NCI-H1105 (cell line): Measurements from ENCODE around the gene RPL39L.

ENCODE experiments used
- DNase-seq: peaks from one replicate; lab custom pipeline; 2025; lab: John Stamatoyannopoulos, UW

Gene RPL39L

GRCh38 chr3:187093320-187093719 lies 46.0 kb downstream of the RPL39L start:
- DNase-seq = no peak

DNA sequence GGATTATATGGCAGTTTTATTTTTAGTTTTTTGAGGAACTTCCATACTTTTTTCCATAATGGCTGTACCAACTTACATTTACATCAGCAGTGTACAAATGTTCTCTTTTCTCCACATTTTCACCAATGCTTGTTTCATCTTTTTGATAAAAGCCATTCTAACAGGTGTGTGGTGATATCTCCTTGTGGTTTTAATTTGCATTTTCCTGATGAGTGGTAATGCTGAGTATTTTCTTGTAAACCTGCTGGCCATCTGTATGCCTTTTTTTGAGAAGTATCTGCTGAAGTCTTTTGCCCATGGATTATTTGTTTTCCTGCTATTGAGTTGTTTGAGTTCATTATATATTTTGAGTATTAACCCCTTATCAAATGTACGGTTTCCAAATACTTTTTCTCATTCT lies 50.6 kb downstream of the RPL39L start:
- DNase-seq = no peak

DNA sequence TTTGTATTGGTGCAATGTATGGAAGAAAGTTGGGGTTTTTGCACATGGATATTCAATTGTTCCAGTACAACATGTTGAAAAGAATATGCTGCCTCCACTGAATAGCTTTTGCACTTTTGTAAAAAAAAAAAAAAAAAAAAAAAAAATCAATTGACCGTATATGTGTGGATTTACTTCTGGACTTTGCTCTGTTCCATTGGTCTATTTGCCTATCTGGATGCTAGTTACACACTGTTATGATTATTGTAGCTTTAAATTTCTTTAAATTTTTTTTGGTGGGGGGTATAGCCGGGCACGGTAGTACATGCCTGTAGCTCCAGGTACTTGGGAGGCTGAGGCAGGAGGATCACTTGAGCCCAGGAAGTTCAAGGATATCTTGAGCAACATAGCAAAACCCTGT lies 52.5 kb downstream of the RPL39L start:
- no peak for DNase-seq

GRCh38 chr3:187085933-187086332 lies 53.4 kb downstream of the RPL39L start:
- no peak for DNase-seq

- no peak for DNase-seq
These were observed 54.2 kb downstream of the RPL39L start for GRCh38 chr3:187085021-187085666.

DNA sequence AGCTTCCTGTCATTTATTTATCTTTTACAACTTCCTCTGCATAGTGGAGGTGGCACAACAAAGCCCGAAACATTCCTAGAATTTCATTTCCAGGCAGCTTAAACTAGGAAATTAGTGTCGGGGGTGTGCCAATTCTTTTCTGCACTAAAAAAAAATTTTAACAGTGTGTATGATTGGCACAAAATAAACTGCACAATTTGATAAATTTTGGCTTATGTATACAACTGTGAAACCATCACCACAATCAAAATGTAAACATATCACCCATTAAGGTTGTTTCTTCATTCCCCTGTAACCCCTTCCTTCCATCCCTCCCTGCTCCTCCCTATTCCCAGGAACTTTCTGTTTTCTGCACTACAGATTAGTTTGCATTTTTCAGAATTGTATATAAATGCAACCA lies 54.7 kb downstream of the RPL39L start:
- DNase-seq = no peak

DNA sequence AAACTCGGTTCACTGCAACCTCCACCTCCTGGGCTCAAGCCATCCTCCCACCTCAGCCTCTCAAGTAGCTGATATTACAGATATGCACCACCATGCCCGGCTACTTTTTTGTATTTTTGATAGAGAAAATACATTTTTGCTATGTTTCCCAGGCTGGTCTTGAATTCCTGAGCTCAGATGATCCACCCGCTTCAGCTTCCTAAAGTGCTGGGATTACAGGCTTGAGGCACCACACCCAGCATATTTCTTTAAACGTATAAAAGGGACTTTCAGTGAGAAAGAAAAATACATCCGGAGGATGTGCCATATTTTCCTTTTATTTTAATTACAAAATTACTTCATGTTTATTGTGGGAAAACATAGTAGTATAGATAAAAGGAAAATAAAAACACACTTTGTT lies 55.2 kb downstream of the RPL39L start:
- no peak for DNase-seq

DNA sequence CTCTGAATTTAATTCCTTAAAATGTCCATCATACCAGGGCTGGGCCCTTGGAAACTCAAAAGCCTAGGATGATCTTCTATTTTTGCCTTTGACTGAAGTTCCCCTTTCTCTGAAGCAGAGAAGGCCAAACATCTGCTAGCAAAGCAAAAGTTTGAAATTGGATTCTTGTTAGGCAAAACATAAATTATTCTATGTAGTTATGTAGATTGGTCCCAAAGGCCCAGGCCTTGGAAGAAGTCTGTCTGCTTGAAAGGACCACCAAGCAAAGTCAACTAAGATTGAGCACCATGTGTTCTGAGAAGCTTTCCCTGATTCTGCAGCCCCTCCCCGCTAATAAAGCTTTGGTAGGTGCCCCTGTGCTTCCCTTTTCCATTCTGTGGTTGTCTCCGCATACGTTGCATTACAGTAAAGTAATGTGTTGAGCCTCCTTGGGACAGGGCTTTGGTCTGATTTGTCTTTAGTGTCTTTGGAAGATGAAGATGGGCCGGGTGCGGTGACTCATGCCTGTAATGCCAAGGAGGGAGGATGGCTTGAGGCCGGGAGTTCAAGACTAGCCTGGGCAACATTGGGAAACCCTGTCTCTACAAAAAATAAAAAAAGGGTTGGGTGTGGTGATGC lies 56.4 kb downstream of the RPL39L start:
- no peak for DNase-seq

- no peak for DNase-seq
These were observed 58.4 kb downstream of the RPL39L start for GRCh38 chr3:187080799-187081450.

- no peak for DNase-seq
These were observed 59.9 kb downstream of the RPL39L start for GRCh38 chr3:187079090-187080022.

- no peak for DNase-seq
These were observed 61.8 kb downstream of the RPL39L start for GRCh38 chr3:187077537-187077936.

- DNase-seq = no peak
These were observed 62.2 kb downstream of the RPL39L start for GRCh38 chr3:187077085-187077484.

DNA sequence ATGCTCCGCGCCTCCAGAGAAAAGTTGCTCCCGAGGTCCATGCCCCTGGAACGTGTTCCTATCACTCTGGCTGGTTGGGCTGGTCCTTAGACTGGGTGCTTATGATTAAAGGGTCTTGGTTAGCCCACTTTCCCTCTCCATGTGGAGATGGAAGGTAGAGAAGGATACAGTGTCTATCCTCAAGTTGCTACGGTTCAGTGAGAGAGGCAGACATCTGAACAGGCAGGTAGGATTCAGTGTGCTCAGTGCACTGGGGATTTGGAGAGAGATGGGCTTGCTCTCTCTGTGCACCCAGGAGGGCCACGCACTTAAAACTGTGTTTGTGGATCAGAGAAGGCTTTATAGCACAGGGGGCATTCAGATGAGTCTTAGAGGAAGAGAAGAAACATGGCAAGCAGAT lies 63.0 kb downstream of the RPL39L start:
- no peak for DNase-seq

DNA sequence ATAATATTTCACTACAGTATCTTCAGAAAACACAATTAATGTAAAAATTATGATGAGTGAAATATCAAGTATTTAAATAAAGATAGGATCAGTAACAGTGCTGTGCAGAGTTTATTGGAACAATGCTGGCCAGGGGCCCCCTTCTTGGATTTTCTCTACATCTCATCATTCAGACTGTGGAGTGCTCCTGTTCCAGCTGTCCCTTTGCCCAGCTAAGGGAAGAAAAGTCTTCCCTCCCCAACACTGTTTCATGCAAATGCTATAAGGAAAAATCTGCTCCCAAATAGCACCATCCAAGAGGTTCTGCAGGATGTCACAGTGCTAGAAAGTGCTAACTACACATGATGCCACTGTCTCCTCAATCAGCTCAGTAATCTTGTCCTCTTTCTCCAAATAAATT lies 64.5 kb downstream of the RPL39L start:
- DNase-seq = no peak

GRCh38 chr3:187073581-187074098 lies 65.7 kb downstream of the RPL39L start:
- DNase-seq = no peak

DNA sequence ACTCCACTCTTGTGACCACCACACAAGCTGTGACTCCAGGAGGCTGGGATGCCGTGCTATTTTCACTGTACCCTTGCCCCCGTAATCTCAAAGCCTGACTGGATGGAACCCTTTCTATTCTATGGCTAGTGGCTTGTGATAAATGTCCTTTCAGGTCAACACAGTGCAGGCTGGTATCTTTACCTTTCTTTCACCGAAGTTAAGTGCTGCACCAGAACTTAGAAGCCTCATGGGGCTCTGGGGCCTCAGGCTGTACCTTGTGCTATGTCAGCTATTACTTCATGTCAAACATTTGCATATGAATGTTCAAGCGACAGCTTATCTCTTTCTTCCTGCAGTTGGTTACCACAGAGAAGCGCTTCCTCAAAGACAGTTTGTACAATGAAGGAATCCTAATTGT lies 66.8 kb downstream of the RPL39L start:
- DNase-seq = no peak

- no peak for DNase-seq
These were observed 67.2 kb downstream of the RPL39L start for GRCh38 chr3:187072102-187072501.
